SK-N-SH (cell line): ENCODE results near the gene HTR3E. TPM values are rescaled to one million over a fixed set of nuclear protein-coding genes. Genes with fewer than 3 reads are reported as not detected.

Experiments
- CTCF ChIA-PET: fragments of 300-600, 350-600 bp; formaldehyde crosslinking; extraction: SDS; loops from one replicate; lab custom pipeline; 2021; lab: Yijun Ruan, JAX
- POLR2A ChIA-PET: fragments of 350-600 bp; sonication (Branson Sonifier 250); formaldehyde crosslinking; extraction: SDS; loops from one replicate; lab custom pipeline; 2020; ENCODE audit warnings: antibody characterized with exemption, inconsistent platforms; lab: Yijun Ruan, JAX
- DNase-seq: peaks from one replicate; pipeline ENCODE4 v3.0.0; 2012
- H2AFZ ChIP-seq: fragments of 200-600 bp; sonication (generic); 2 replicates; pipeline ENCODE4 v1.8.1; 2016; ENCODE audit warnings: antibody characterized with exemption, mild to moderate bottlenecking, low read depth
- H3F3A ChIP-seq: fragments of 200-600 bp; sonication (generic); replicated peaks from 2 replicates; pipeline ENCODE3; 2016; ENCODE audit warnings: antibody characterized with exemption, mild to moderate bottlenecking; ENCODE audit not compliant: insufficient read depth
- H3K27ac ChIP-seq, 2 experiments: fragments of 200-500 bp in 1 of 2; fragments of 200-600 bp in 1 of 2; sonication (Bioruptor generic) in 1 of 2; sonication (generic), shearing (Covaris generic) in 1 of 2; 2 replicates each; pipeline versions ENCODE4 v1.5.1 to v1.6.1; 2014 to 2016; ENCODE audit warnings: low read depth in 2 of 2, inconsistent platforms in 1 of 2, low read length in 1 of 2, mild to moderate bottlenecking in 1 of 2, mixed read lengths in 1 of 2
- H3K27me3 ChIP-seq: fragments of 200-600 bp; sonication (generic), shearing (Covaris generic); 2 replicates; pipeline ENCODE4 v1.6.1; 2016; ENCODE audit warnings: mixed run types; ENCODE audit not compliant: insufficient read depth
- H3K36me3 ChIP-seq, 2 experiments: fragments of 200-500 bp in 1 of 2; fragments of 200-600 bp in 1 of 2; sonication (Bioruptor generic) in 1 of 2; sonication (generic) in 1 of 2; replicated peaks in 1 of 2; 2 replicates each; pipeline versions ENCODE3 to v1.5.1; 2014 to 2016; ENCODE audit warnings: low read length in 1 of 2, mild to moderate bottlenecking in 1 of 2; ENCODE audit not compliant: insufficient read depth in 2 of 2, control insufficient read depth in 1 of 2
- H3K4me1 ChIP-seq, 2 experiments: fragments of 200-500 bp in 1 of 2; fragments of 200-600 bp in 1 of 2; sonication (Bioruptor generic) in 1 of 2; sonication (generic), shearing (Covaris generic) in 1 of 2; 2 replicates each; pipeline versions ENCODE4 v1.5.1 to v1.6.1; 2014 to 2016; ENCODE audit warnings: low read depth in 1 of 2, low read length in 1 of 2, mixed run types in 1 of 2; ENCODE audit not compliant: insufficient read depth in 2 of 2, control insufficient read depth in 1 of 2
- H3K4me2 ChIP-seq: fragments of 200-600 bp; sonication (generic), shearing (Covaris generic); 2 replicates; pipeline ENCODE4 v1.6.1; 2017; ENCODE audit warnings: mixed run types
- H3K4me3 ChIP-seq, 2 experiments: fragments of 200-500 bp in 1 of 2; fragments of 200-600 bp in 1 of 2; sonication (Bioruptor generic) in 1 of 2; sonication (generic), shearing (Covaris generic) in 1 of 2; 2 replicates each; pipeline versions ENCODE4 v1.5.1 to v1.8.1; 2014 to 2016; ENCODE audit warnings: low read depth in 2 of 2, inconsistent platforms in 1 of 2, low read length in 1 of 2, mild to moderate bottlenecking in 1 of 2, mixed read lengths in 1 of 2, moderate library complexity in 1 of 2
- H3K79me2 ChIP-seq: fragments of 200-600 bp; sonication (generic); 2 replicates; pipeline ENCODE4 v1.8.1; 2017; ENCODE audit warnings: mild to moderate bottlenecking; ENCODE audit not compliant: insufficient read depth
- H3K9ac ChIP-seq: fragments of 200-600 bp; sonication (generic); 2 replicates; pipeline ENCODE4 v1.6.1; 2017; ENCODE audit warnings: mixed run types
- H3K9me2 ChIP-seq: fragments of 200-600 bp; sonication (generic); 2 replicates; pipeline ENCODE4 v1.6.1; 2017; ENCODE audit warnings: mixed run types
- H3K9me3 ChIP-seq: fragments of 200-600 bp; sonication (generic); 2 replicates; pipeline ENCODE4 v1.6.1; 2017; ENCODE audit warnings: mixed run types, mild to moderate bottlenecking, moderate library complexity
- H4K20me1 ChIP-seq: fragments of 200-600 bp; sonication (generic); 2 replicates; pipeline ENCODE4 v1.6.1; 2017; ENCODE audit warnings: mild to moderate bottlenecking, mixed run types; ENCODE audit not compliant: insufficient read depth
- CHD2 ChIP-seq: fragments of 150-350 bp; IDR thresholded peaks from 2 replicates; pipeline ENCODE4 v1.6.1; 2018; ENCODE audit warnings: low read length; ENCODE audit not compliant: partially characterized antibody
- ELF1 ChIP-seq: IDR thresholded peaks from 2 replicates; pipeline ENCODE4 v1.4.0; 2012
- FOSL2 ChIP-seq: IDR thresholded peaks from 2 replicates; pipeline ENCODE4 v1.4.0; 2012; ENCODE audit warnings: low read depth, mild to moderate bottlenecking, moderate library complexity, borderline replicate concordance
- FOXM1 ChIP-seq: IDR thresholded peaks from 2 replicates; pipeline ENCODE4 v1.4.0; 2012; ENCODE audit warnings: low read depth, mild to moderate bottlenecking
- GABPA ChIP-seq: IDR thresholded peaks from 2 replicates; pipeline ENCODE4 v1.4.0; 2012; ENCODE audit warnings: low read depth, mild to moderate bottlenecking
- GATA2 ChIP-seq: sonication (generic); formaldehyde crosslinking; IDR thresholded peaks from 2 replicates; pipeline ENCODE4 v1.5.0; 2020; ENCODE audit warnings: mild to moderate bottlenecking, missing genetic modification reagents
- MXI1 ChIP-seq: IDR thresholded peaks from 2 replicates; pipeline ENCODE4 v1.6.1; 2012; ENCODE audit warnings: mild to moderate bottlenecking, low read depth, low read length, improper control_type of control experiment
- NFIC ChIP-seq: IDR thresholded peaks from 2 replicates; pipeline ENCODE4 v1.4.0; 2012; ENCODE audit warnings: borderline replicate concordance
- POLR2AphosphoS5 ChIP-seq: IDR thresholded peaks from 2 replicates; pipeline ENCODE4 v1.6.1; 2012; ENCODE audit warnings: low read depth, low read length
- RCOR1 ChIP-seq: fragments of 150-350 bp; IDR thresholded peaks from 2 replicates; pipeline ENCODE4 v1.6.1; 2017; ENCODE audit warnings: antibody characterized with exemption, low read length
- REST ChIP-seq: IDR thresholded peaks from 2 replicates; pipeline ENCODE4 v1.6.1; 2012; ENCODE audit warnings: mild to moderate bottlenecking, low read depth, low read length, moderate library complexity
- SIN3A ChIP-seq: IDR thresholded peaks from 2 replicates; pipeline ENCODE4 v1.6.1; 2012; ENCODE audit warnings: low read depth, mild to moderate bottlenecking, low read length, moderate library complexity, borderline replicate concordance
- SMC3 ChIP-seq: IDR thresholded peaks from 2 replicates; pipeline ENCODE4 v1.6.1; 2012; ENCODE audit warnings: low read depth, low read length, improper control_type of control experiment
- TCF12 ChIP-seq: IDR thresholded peaks from 2 replicates; pipeline ENCODE4 v1.4.0; 2012
- USF1 ChIP-seq: IDR thresholded peaks from 2 replicates; pipeline ENCODE4 v1.4.0; 2012; ENCODE audit warnings: low read depth, borderline replicate concordance
- WGBS: methylation state at CpG from one replicate; pipeline ENCODE4 v1.1.6; 2017; ENCODE audit warnings: low lambda C conversion rate; 5-methylcytosine and 5-hydroxymethylcytosine counted together
- polyA plus RNA-seq, 3 experiments: library from polyadenylated mRNA; depleted of rRNA; stranded (reverse); fragments of >200 nt; gene quantifications; 2 replicates each; pipeline ENCODE4 v1.2.3, GENCODE V29; 2012
- TF ChIP-seq, protein P1 (sequence below): fragments of 150-350 bp; IDR thresholded peaks from 2 replicates; pipeline ENCODE4 v1.6.1; 2016; ENCODE audit warnings: mild to moderate bottlenecking, low read depth, low read length
- TF ChIP-seq, protein P2 (sequence below): IDR thresholded peaks from 2 replicates; pipeline ENCODE4 v1.4.0; 2012; ENCODE audit warnings: low read depth

HTR3E gene
- polyA plus RNA-seq, 1 of the 3 experiments (the other 2 are of a cell fraction) = not detected

GRCh38 chr3:184132945-184133344, 36.1 kb downstream of the HTR3E start (continued):
- TF ChIP-seq REST = no peak
- no peak for TF ChIP-seq NFIC

DNA sequence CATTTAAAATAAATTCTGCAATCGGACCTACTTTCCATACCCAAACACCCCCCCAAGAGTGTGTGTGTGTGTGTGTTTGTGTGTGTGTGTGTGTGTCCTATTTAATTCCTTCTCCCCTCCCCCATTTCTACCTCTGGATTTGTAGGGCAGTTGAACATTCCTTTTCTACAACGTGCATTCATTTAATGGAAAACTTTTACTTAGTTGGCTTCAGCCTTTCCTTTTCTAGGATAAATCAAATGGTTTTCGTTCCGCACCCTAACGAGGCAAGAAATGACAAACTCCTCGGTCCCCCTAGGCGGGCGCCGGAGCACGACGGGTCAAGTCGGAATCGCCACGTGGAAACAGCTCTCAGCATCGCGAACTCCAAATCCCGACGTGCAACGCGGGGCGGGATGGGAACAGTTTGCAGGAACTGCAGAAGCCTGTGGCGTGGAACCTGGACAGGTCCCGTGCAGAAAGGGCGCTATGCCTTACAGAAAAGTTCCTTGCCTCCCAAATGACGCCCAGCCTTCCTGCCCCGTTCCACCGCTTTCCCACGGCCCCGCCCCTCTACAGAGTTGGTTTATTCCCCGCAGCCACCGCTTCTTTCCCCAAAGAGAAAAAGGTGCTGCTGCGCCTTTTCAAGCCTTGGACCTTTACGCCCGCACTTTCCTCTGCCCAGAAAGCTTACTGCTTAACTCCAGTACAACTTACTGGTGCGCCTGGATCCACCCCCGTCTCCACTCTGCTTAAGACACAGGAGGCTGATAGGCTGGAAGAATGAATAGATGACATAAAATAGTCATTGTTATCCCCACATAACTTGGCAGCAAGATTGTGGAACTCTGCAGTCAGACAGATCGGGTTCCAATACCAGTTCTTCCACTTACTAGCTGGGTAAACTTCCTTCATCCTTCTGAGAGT, 37.2 kb downstream of the HTR3E start:
- POLR2A ChIA-PET = interaction anchor here (1.0 to 1.3 kb wide), 2 partner anchors 22 to 119 kb away, joined by 3 to 9 read pairs; partner anchors contain the start of gene DVL3
- peak overlapping the region; percentile 82 to 96 for H3K4me3 ChIP-seq
- peaks cover 49% of the 10 kb centered on the region for H3K79me2 ChIP-seq
- H3K4me2 ChIP-seq = peak overlapping the region; percentile 90
- no peaks in the 10 kb centered on the region for H3K9me2 ChIP-seq
- H2AFZ ChIP-seq = peak overlapping the region; percentile 75
- H3K27ac ChIP-seq = peak overlapping the region; percentile 70 to 86
- peaks cover 0 to 8% of the 10 kb centered on the region in 2 experiments; a peak in 3 of 4 replicates for H3K4me1 ChIP-seq
- DNase-seq = peak; percentile 79
- peaks cover 10% of the 10 kb centered on the region for H3F3A ChIP-seq
- no peaks in the 10 kb centered on the region for H3K9me3 ChIP-seq
- no peaks in the 10 kb centered on the region for H3K27me3 ChIP-seq
- CTCF ChIA-PET = interaction anchor here (0.9 to 4.0 kb wide), 8 partner anchors 11 to 249 kb away, joined by 3 to 31 read pairs (median 6); partner anchors contain the start of genes ABCC5, EEF1AKMT4 and PARL
- H3K36me3 ChIP-seq = peaks cover 3 to 9% of the 10 kb centered on the region in 2 experiments
- H3K9ac ChIP-seq = peak overlapping the region; percentile 92; the same call in 1 of the 2 replicates
- H4K20me1 ChIP-seq = no peaks in the 10 kb centered on the region
- 2% methylated on average over 28 of the region's 37 CpGs for WGBS
- TF ChIP-seq FOXM1 (no peak), SMC3 (0 out of 2 replicates have a peak, but pooled peaks have one; percentile 7), REST (0 out of 2 replicates have a peak, but pooled peaks have one; percentile 5), RCOR1 (peak; percentile 62), GATA2 (CRISPR knock-in tag) (no peak), MXI1 (peak; percentile 99), GABPA (peak; percentile 80), POLR2AphosphoS5 (peak; percentile 59; the same call in 1 of the 2 replicates), CHD2 (peak; percentile 41), SIN3A (peak; percentile 84; the same call in 1 of the 2 replicates), ELF1 (peak; percentile 82), FOSL2 (no peak), USF1 (peak; percentile 66), TCF12 (no peak)
- TF ChIP-seq, protein P1, sequence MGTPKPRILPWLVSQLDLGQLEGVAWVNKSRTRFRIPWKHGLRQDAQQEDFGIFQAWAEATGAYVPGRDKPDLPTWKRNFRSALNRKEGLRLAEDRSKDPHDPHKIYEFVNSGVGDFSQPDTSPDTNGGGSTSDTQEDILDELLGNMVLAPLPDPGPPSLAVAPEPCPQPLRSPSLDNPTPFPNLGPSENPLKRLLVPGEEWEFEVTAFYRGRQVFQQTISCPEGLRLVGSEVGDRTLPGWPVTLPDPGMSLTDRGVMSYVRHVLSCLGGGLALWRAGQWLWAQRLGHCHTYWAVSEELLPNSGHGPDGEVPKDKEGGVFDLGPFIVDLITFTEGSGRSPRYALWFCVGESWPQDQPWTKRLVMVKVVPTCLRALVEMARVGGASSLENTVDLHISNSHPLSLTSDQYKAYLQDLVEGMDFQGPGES = 0 out of 2 replicates have a peak, but pooled peaks have one; percentile 29
- TF ChIP-seq, protein P2, sequence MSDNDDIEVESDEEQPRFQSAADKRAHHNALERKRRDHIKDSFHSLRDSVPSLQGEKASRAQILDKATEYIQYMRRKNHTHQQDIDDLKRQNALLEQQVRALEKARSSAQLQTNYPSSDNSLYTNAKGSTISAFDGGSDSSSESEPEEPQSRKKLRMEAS = peak; percentile 100
